MCF 10A (cell line): Measurements from ENCODE around the gene MRPL28. TPM values are rescaled to one million over a fixed set of nuclear protein-coding genes. Genes with fewer than 3 reads are reported as not detected.

Experiments used
- BruUV-seq: library from RNA; stranded (reverse); fragments of 400-500 nt; replicated peaks from 2 replicates; lab custom pipeline; 2021; lab: Mats Ljungman, UMichigan
- CTCF ChIA-PET: fragments of 300-600 bp; sonication (Branson Sonifier 250); formaldehyde crosslinking; extraction: SDS; loops from one replicate; lab custom pipeline; 2021; ENCODE audit warnings: antibody characterized with exemption, inconsistent platforms; lab: Yijun Ruan, JAX
- POLR2A ChIA-PET: fragments of 300-600, 350-650 bp; sonication (Branson Sonifier 250); formaldehyde crosslinking; extraction: SDS; loops from one replicate; lab custom pipeline; 2020; ENCODE audit warnings: antibody characterized with exemption, inconsistent platforms; lab: Yijun Ruan, JAX
- DNase-seq: peaks from one replicate; pipeline ENCODE4 v3.0.0-alpha.2; 2018; ENCODE audit not compliant: unreplicated experiment
- H3K27ac Mint-ChIP-seq: one replicate; pipeline ENCODE4 v1.8.0; 2022; ENCODE audit warnings: mild to moderate bottlenecking, low read depth, mixed read lengths; ENCODE audit not compliant: unreplicated experiment
- H3K27me3 Mint-ChIP-seq: one replicate; pipeline ENCODE4 v1.8.0; 2022; ENCODE audit warnings: mixed read lengths; ENCODE audit not compliant: insufficient read depth, unreplicated experiment
- H3K36me3 Mint-ChIP-seq: one replicate; pipeline ENCODE4 v1.8.0; 2022; ENCODE audit warnings: mild to moderate bottlenecking, moderate library complexity, mixed read lengths; ENCODE audit not compliant: insufficient read depth, unreplicated experiment
- H3K4me1 Mint-ChIP-seq: one replicate; pipeline ENCODE4 v1.8.0; 2022; ENCODE audit warnings: mixed read lengths; ENCODE audit not compliant: insufficient read depth, unreplicated experiment
- H3K4me3 Mint-ChIP-seq: one replicate; pipeline ENCODE4 v1.8.0; 2022; ENCODE audit warnings: mild to moderate bottlenecking, moderate library complexity, mixed read lengths; ENCODE audit not compliant: unreplicated experiment
- H3K9me3 Mint-ChIP-seq: one replicate; pipeline ENCODE4 v1.8.0; 2022; ENCODE audit warnings: mixed read lengths; ENCODE audit not compliant: unreplicated experiment
- CTCF ChIP-seq: fragments of 200-600 bp; IDR thresholded peaks from one replicate; pipeline ENCODE4 v1.8.0; 2022; ENCODE audit warnings: antibody characterized with exemption, mild to moderate bottlenecking; ENCODE audit not compliant: unreplicated experiment
- intact Hi-C: fragments of 100-400 bp; cut with micrococcal nuclease; formaldehyde crosslinking; loops from 2 replicates; pipeline ENCODE4 v1.14.1; 2022
- total RNA-seq: library from RNA; stranded (reverse); gene quantifications from 2 replicates; pipeline ENCODE4 v1.2.3, GENCODE V29; 2022

The MRPL28 gene
- total RNA-seq, 1 experiment from 2014 or later = 105 TPM

DNA sequence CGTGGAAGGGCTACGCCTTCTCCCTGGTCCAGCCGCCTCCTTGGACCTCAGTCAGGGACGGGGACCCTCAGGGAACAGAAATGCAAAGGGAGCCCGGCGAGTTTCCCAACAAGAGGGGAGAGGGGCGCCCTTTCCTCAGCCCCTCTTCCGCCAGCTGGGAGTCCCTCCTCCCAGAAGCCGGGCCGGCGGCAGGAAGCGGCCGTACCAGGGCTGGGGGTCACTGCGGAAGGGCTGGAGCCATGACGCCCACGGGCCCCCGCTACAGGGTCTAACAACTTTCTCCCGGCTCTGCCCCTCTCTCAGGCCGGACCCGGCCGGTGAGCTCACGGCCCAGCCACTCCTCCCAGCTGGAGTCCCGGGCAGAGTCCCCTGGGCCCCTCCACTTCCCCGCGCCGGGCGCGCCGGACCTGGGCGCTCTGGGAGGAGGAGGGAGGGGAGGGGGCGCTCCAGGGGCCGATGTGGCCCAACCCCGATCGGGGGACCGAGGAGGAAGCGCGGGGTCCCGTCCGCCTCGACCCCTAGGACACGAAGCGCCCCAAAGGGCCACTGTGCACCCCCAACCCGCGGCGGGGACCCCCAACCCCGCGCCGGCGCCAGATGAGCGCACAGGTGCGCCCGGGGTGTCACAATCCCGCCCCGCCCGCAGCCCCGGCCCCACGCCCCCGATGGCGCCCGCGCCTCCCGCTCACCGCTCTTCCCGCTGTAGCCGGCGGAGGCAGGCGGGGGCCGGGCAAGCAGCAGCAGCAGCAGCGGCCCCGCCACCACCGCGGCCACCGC lies 10.9 kb upstream of the MRPL28 start:
- peak overlapping the region; percentile 72 for H3K4me3 Mint-ChIP-seq
- peaks cover 16% of the 10 kb centered on the region for H3K36me3 Mint-ChIP-seq
- no peaks in the 10 kb centered on the region for H3K9me3 Mint-ChIP-seq
- no peaks in the 10 kb centered on the region for H3K27me3 Mint-ChIP-seq
- ChIA-PET CTCF (no interaction called here), POLR2A (interaction anchor here (0.7 to 1.0 kb wide), 3 partner anchors 10 to 405 kb away, joined by 3 to 7 read pairs (median 3); partner anchors contain the start of gene MRPL28)
- no peak for DNase-seq
- no TSS peak for BruUV-seq
- TF ChIP-seq CTCF = no peak
- H3K4me1 Mint-ChIP-seq = peaks cover 6% of the 10 kb centered on the region
- intact Hi-C loops = no loop called here
- H3K27ac Mint-ChIP-seq = no peak overlapping the region

- ChIA-PET POLR2A (interaction anchor here (0.7 to 1.0 kb wide), 3 partner anchors 10 to 406 kb away, joined by 3 to 7 read pairs (median 3); partner anchors contain the start of gene MRPL28), CTCF (no interaction called here)
- no peak overlapping the region for H3K27ac Mint-ChIP-seq
- no peak for DNase-seq
- H3K9me3 Mint-ChIP-seq = no peaks in the 10 kb centered on the region
- peaks cover 6% of the 10 kb centered on the region for H3K4me1 Mint-ChIP-seq
- BruUV-seq = no TSS peak
- peaks cover 16% of the 10 kb centered on the region for H3K36me3 Mint-ChIP-seq
- H3K27me3 Mint-ChIP-seq = no peaks in the 10 kb centered on the region
- H3K4me3 Mint-ChIP-seq = peak overlapping the region; percentile 72
- intact Hi-C loops = no loop called here
- TF ChIP-seq CTCF = no peak
Observed at GRCh38 chr16:380762-381011, 10.3 kb upstream of the MRPL28 start.

DNA sequence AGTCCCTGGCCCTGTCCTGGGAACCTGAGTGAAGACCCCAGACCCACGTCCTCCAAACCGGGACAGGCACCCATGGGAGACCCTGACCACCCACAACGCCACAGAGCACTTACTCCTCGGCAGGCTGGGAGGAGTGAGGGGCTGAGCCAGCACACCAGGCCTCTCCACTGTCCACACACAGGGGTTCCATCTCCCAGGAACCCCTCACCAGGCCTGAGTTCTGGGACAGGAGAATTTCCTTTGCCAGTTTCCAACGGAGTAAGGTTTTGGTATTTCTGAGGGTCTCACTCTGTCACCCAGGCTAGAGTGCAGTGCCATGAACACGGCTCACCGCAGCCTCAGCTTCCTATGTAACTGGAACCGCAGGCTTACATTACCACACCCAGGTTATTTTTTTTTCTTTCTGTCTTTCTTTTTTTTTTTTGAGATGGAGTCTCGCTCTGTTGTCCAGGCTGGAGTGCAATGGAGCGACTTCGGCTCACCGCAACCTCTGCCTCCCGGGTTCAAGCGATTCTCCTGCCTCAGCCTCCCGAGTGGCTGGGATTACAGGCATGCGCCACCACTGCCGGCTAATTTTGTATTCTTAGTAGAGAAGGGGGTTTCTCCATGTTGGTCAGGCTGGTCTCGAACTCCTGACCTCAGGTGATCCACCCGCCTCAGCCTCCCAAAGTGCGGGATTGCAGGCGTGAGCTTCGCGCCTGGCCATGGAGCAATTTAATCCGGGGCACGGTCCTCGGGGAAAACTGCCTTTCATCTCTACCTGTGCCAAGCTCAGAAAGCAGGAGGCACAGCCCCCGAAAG lies 9.8 kb upstream of the MRPL28 start:
- H3K4me3 Mint-ChIP-seq = peak overlapping the region; percentile 72
- H3K36me3 Mint-ChIP-seq = peaks cover 16% of the 10 kb centered on the region
- no peak for TF ChIP-seq CTCF
- no peak for DNase-seq
- intact Hi-C loops = no loop called here
- no peak overlapping the region for H3K27ac Mint-ChIP-seq
- BruUV-seq = no TSS peak
- H3K27me3 Mint-ChIP-seq = no peaks in the 10 kb centered on the region
- H3K4me1 Mint-ChIP-seq = peaks cover 6% of the 10 kb centered on the region
- POLR2A ChIA-PET = interaction anchor here (0.9 to 1.3 kb wide), 3 partner anchors 9 to 45 kb away, joined by 4 to 7 read pairs (median 6); partner anchors contain the start of gene MRPL28
- no peaks in the 10 kb centered on the region for H3K9me3 Mint-ChIP-seq
- CTCF ChIA-PET = interaction anchor here (1.6 kb wide), 1 partner anchor 18 kb away, joined by 5 read pairs; no protein-coding TSS in a partner anchor
